ENCODE results near the gene COL4A2.
A peak's percentile ranks its signal among the peaks of the same experiment; 100 is the strongest.

COL4A2 gene

GRCh38 chr13:110415669-110416068, 108.6 kb downstream of the COL4A2 start:
- in situ Hi-C loops (cut with HindIII; ENCODE audit: low pct_ligation_motif_present, low sequenced_read_pairs) = no loop called here
- Histone ChIP-seq H3K4me3 (ENCODE audit: low read depth, low read length) (no peak overlapping the region), H3K27ac (peak overlapping the region; percentile 98), H3K36me3 (replicated peaks) (peaks cover 51% of the 10 kb centered on the region), H3K27me3 (replicated peaks) (no peaks in the 10 kb centered on the region)
- TF ChIP-seq CTCF (IDR thresholded peaks at IDR 0.05; ENCODE audit: low read depth, low read length, missing control alignments) = peak; percentile 32
- no peak for DNase-seq

GRCh38 chr13:110416131-110417025, 109.3 kb downstream of the COL4A2 start:
- Histone ChIP-seq H3K27me3 (replicated peaks) (no peaks in the 10 kb centered on the region), H3K36me3 (replicated peaks) (peaks cover 49% of the 10 kb centered on the region), H3K4me3 (ENCODE audit: low read depth, low read length) (no peak overlapping the region), H3K27ac (peak overlapping the region; percentile 98)
- DNase-seq = no peak
- TF ChIP-seq CTCF (IDR thresholded peaks at IDR 0.05; ENCODE audit: low read depth, low read length, missing control alignments) = no peak
- in situ Hi-C loops (cut with HindIII; ENCODE audit: low pct_ligation_motif_present, low sequenced_read_pairs) = no loop called here

GRCh38 chr13:110418944-110419343, 111.9 kb downstream of the COL4A2 start:
- peak overlapping the region; percentile 98 for H3K27ac ChIP-seq
- peaks cover 48% of the 10 kb centered on the region for H3K36me3 ChIP-seq (replicated peaks)
- DNase-seq = no peak
- H3K27me3 ChIP-seq (replicated peaks) = no peaks in the 10 kb centered on the region
- no peak overlapping the region for H3K4me3 ChIP-seq (ENCODE audit: low read depth, low read length)
- TF ChIP-seq CTCF (IDR thresholded peaks at IDR 0.05; ENCODE audit: low read depth, low read length, missing control alignments) = no peak
- in situ Hi-C loops (cut with HindIII; ENCODE audit: low pct_ligation_motif_present, low sequenced_read_pairs) = no loop called here

GRCh38 chr13:110419381-110419791, 112.3 kb downstream of the COL4A2 start:
- in situ Hi-C loops (cut with HindIII; ENCODE audit: low pct_ligation_motif_present, low sequenced_read_pairs) = no loop called here
- Histone ChIP-seq H3K36me3 (replicated peaks) (peaks cover 48% of the 10 kb centered on the region), H3K27me3 (replicated peaks) (no peaks in the 10 kb centered on the region), H3K4me3 (ENCODE audit: low read depth, low read length) (no peak overlapping the region), H3K27ac (peak overlapping the region; percentile 98)
- DNase-seq = peak; percentile 86
- no peak for TF ChIP-seq CTCF (IDR thresholded peaks at IDR 0.05; ENCODE audit: low read depth, low read length, missing control alignments)

- in situ Hi-C loops (cut with HindIII; ENCODE audit: low pct_ligation_motif_present, low sequenced_read_pairs) = no loop called here
- H3K36me3 ChIP-seq (replicated peaks) = peaks cover 52% of the 10 kb centered on the region
- no peak for DNase-seq
Measured at GRCh38 chr13:110419946-110420345, 112.9 kb downstream of the COL4A2 start.

More at GRCh38 chr13:110419946-110420345, 112.9 kb downstream of the COL4A2 start:
- TF ChIP-seq CTCF (IDR thresholded peaks at IDR 0.05; ENCODE audit: low read depth, low read length, missing control alignments) = no peak
- no peaks in the 10 kb centered on the region for H3K27me3 ChIP-seq (replicated peaks)
- H3K27ac ChIP-seq = peak overlapping the region; percentile 98
- H3K4me3 ChIP-seq (ENCODE audit: low read depth, low read length) = no peak overlapping the region
